Myocyte (in vitro differentiated cells): ENCODE results near the gene ATP6V1A. TPM values are rescaled to one million over a fixed set of nuclear protein-coding genes. Genes with fewer than 3 reads are reported as not detected.

Experiments used
- DNase-seq: peaks from one replicate; pipeline ENCODE4 v3.0.0-alpha.2; 2012; ENCODE audit warnings: low read depth
- total RNA-seq: library from RNA; depleted of rRNA; stranded (reverse); fragments of >200 nt; gene quantifications from 2 replicates; pipeline ENCODE4 v1.2.3, GENCODE V29; 2014

The ATP6V1A gene
- total RNA-seq, 1 donor from 2014 or later: 54.7 TPM

DNA sequence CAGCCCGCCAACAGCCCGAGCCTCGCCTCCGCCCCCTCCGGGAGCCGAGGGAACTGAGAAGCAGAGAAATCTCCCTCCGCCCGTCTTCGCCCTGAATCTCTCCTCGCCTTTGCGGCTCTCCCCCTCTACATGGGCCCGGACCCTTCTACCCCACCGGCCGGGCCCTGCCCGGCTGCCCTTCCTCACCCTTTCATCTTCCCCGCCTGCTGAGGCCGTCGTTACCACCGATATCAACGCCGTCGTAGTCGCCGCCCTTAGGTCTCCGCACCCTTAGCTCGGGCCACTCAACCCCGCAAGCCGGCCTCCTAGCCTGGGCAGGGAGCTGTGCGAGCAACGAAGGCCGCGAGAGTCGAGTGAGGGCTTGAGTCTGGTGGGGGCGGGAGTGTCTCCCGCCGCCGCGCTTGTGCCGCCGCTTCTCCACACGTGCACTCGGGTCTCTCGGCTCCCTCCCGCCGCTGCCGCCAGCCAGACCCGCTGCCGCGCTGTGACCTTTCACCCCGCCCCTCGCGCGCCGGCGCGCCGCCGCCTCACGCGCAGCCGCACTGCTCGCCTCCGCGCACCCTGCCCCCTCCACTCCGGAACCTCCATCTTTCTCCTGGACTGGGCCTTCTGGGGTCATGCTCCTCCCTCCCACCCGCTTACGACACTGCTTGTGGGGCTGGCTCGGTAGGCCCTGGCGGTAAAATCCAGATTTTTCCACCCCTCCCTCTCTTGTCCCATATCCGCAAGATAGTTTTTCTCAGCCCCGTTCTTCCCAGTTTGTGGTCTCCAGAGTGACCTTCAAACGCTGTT is 883 bp upstream of the ATP6V1A start, which contains the start of gene NAA50:
Gene NAA50 (minus strand): TSS at position 494 of the 792 bp plus-strand sequence. CDS start 300 bp downstream, at position 194.
- peak; percentile 94 for DNase-seq

DNA sequence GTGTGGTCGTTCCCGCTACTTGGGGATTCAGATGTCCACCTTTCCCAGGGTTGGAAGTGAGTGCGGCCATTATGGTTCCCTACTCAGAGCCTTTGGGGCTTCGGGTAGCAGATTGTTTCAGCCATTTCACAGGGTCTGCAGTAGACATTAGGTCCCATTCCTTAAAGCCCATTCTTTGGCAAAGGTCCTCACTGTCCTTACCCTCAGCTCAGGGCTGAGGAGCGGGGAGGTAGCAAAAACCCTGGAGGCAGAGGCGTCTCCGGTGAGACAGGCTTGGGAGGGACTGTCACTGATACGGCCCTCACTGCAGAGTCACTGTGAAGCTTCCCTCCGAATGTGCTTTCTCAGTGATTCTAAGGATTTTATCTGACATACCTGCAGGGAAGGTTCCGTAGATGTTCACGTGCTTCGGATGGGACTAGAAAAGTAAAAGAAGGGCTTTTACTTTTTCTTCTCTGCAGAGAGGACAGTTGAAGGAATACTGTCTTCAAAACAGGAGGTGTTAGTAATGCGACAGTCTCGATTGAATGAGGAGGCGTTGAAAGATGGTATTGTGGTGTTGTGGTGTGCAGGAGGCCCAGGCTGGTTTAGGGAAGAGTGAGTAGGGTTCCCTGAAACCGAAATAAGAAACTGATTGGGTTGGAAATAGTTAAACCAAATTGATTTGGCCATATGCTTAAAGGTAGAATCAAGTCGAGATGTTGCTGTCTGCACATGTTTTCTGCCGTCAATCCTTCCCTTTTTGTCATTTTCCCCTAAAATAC is 630 bp downstream of the ATP6V1A start:
- peak; percentile 38 for DNase-seq

DNA sequence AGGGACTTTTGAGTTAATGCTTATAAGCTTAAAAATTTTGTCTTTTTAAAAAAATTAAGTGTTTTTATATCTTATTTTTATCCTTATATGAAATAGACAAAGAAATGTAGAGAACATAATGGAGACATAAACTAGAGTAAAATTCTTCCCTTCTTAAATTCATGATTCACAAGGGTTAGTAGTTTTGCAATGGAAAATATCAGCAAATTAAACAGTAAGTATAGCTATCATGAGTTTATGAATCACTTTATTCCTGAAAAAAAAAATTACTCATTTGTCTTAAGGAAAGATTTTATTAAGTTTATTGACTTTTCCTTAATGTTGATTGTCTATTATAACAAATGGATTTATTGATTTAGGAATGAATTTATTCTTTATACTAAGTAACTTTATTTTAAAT is 4.3 kb downstream of the ATP6V1A start:
- no peak for DNase-seq

DNA sequence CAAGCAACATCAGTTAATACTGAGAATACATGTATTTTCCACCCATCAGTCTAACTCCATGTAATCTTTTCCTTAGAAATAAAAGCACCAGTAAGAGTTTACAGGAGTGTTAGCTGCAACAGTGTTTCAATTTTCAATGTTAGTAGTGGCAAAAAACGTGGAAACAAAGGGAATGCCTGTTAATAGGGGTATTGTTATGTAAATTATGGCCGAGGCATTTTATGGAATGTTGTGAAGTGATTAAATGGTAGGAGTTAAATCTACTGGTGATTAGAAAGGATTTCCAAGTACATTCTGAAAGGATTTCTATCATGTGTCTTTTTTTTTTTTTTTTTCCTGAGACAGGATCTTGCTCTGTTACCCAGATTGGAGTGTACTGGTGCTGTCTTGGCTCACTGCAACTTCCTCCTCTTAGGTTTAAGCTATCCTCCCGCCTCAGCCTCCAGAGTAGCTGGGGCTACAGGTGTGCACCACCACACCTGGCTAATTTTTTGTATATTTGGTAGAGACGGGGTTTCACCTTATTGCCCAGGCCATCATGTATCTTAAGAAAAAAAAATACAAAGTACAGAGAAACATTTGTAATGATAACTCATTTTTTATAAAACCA is 6.6 kb downstream of the ATP6V1A start:
- no peak for DNase-seq

DNA sequence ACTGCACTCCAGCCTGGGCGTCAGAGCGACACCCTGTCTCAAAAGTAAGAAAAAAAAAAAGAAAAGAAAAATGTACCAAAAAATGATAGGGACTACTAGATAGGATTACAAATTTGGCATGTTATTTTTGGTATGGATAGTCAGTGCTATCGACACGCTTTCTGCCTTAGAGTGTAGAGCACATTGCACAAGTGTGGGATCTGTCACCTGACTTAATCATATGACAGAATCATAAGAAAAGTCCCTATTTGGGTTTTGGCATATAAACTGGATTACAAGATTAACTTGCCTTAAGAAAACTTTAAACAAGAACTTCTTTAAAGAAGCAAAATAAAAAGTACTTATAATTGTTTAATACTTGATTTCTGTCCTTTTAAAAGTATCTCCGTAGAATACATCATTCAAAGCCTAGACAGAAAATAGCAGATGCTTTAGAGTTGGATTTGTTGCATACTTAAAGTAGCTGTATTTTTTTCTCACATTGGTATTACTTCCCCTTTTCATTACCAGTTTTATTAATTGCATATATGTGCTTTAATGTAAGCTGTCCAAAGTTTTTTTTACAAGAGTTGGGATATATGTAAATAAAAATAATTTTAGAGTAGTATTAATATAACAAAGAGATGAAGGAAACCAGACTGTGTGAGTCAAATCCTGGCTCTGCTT is 7.8 kb downstream of the ATP6V1A start:
- no peak for DNase-seq

DNA sequence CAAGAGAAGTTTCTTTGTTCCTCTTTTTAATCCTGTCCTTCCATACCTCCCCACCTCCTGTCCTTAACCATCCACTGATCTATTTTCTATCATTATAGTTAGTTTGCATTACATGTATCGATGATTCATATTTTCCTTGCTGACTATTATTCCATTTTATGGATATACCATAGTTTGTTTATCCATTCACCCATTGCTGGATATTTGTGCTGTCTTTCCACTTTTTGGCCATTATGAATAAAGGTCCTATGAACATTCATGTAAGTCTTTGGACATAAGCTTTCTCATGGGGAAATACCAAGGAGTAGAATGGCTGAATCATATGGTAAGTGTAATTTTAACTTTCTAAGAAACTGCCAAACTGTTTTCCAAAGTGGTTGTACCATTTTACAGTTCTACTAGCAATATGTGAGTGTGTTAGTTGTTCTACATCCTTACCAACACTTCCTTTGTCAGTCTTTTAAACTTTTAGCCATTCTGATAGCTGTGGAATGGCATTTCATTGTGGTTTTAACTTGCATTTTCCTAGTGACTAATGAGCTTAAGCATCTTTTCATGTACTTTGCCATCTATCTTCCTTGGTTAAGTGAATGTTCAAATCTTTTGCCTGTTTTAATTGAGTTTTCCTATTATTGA is 11.7 kb downstream of the ATP6V1A start:
- DNase-seq: peak; percentile 56

DNA sequence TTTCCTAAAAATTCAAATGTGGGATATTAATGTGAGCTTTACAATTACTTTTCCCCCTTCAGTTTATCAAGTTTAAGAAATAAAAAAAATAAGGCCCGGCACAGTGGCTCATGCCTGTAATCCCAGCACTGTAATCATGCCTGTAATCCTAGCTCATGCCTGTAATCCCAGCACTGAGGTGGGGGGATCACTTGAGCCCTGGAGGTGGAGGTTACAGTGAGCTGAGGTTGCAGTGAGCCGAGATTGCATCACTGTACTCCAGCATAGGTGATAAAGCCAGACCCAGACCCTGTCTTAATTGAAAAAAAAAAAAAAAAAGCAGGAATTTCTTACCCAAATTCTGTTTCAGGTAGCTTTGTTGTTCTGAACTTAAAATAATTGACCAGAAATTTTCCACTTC is 17.9 kb downstream of the ATP6V1A start:
- no peak for DNase-seq

DNA sequence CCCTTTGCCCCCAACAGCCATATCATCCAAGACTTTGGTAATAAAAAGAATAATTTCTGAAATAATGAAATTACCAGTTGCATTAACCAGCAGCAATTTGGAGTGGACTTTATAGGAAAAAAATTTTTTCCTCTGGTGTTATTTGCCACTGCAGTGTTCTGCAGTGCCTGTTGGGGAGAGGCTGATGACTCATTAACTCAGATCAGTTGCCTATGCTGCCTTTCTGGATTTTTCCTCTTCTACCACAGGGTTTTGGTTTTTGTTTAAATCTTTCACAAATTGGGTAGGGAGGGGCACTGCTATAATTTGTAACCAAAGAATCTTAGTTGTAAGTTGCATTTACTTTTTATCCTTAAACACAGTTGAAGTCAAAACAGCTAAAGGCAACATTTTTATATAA is 22.7 kb downstream of the ATP6V1A start:
- DNase-seq: peak; percentile 57

DNA sequence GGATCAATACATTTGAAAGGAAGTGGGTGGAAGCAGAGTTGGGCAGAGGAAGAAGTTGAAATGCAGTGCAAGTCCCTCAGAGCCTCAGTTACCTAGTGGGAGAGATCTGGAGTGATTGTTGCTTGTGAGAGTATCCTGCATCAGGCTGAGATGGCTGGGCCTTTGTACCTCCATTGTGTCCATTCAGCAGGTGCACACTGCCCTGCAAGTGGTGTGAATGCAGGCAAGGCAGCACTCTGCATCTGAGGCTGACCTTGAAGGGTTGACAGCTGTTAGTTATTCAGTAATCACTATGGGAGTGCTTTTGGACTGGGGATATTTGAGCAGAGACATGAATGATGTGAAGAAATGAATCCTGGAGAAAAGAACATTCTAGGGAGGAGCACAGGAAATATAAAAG is 25.2 kb downstream of the ATP6V1A start:
- peak; percentile 24 for DNase-seq

DNA sequence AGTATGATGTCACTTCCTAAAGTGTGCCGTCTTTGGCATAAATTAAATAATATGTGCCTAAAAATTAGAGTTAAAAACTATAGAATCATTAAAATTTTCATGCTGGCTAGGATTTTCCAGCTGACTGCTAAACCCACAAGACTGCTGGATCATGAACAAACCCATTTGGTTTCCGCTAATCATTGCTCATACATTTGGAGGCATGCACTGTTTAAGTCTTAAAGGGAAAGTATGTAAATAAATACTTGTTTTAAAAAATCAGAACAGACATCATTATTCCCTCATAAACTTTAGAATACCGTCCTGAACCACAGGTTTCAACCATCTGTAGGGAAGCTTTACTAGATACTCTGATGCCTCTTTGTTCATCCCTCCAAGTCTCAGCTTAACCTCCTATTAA is 26.5 kb downstream of the ATP6V1A start:
- peak; percentile 19 for DNase-seq

DNA sequence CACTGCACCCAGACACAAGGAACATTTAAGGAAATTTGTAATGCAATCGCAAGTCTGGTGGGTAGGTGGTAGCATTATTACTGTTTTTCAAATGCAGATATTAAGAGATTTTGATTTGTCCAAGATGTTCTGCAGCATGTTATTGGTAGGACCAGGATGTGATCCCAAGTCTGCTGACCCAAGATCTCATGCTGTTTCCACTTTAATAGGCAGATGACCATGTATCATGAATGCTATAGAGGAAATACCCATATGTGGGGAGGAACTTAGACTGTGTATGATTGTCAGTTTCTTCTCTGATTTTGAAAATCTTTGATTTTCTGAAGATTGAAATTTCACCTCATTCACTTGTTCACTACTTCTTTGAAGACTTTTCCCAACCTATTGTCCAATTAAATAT is 28.7 kb downstream of the ATP6V1A start:
- no peak for DNase-seq

DNA sequence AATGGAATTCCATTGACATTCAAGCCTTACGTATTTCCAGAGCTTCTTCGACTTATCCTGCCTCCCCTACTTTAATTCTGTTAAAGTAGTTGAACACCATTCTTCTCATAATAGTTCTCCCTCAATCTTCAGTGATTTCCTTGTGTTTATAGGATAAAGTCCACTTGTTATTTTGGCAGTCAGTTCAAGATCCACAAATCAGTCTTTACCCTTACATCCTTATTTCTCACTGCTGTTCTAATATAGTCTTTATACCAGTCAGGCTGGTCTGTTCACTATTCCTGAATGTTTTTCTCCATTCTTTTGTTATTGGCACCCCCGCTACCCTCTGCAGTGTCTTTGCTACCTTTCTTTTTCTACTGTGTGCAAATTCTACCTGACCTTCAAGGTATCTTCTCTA is 29.7 kb downstream of the ATP6V1A start:
- no peak for DNase-seq

DNA sequence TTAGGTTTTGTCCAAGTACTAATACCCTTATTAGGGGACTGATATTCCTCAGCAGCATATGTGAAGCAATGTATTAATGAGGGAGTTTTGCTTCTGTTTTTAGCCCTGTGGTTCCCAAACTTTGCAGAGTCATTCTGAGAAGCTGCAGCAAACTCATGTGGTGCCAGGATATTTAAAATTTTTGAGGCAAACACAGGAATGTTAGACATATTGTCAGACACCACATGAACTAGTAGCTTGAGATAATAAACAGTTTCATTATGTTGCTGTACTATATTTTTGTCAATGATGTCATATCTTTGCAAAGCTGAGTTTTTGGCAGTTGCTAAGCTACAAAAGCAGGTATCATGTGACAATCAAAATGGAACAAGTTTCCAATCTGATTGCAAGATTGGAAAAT is 36.6 kb downstream of the ATP6V1A start:
- DNase-seq: peak; percentile 94

DNA sequence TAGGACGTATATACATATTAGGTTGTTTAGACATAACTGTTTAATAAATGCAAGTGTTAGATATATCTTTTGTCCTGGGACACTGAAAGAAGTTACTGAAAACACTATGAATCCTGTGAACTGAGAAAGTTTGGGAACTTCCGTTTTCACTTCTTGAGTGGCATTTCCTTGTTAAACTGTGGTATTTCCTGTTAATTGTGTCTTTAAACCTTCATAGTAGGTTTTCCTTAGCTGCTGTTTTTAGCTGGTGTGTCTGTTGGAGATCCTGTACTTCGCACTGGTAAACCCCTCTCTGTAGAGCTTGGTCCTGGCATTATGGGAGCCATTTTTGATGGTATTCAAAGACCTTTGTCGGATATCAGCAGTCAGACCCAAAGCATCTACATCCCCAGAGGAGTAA is 37.1 kb downstream of the ATP6V1A start:
- DNase-seq: no peak

DNA sequence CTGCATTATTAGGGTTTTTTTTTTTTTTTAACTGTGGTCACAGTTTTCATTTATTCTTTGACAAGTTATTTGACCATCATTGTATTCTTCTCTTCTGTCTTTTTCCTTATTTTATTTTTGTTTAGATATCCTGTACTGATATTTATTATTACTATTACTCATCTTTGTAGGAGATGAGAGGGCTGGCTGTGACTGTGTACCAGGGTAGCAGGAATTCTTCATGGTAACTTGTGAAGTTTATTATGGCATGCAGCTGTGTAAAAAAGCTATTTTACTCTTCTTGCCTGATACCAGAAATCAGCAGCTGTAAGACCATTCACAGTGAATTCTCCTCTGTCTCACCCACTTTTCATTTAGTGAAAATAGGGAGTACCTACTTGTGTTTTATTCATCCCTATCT is 44.5 kb downstream of the ATP6V1A start:
- DNase-seq: no peak

DNA sequence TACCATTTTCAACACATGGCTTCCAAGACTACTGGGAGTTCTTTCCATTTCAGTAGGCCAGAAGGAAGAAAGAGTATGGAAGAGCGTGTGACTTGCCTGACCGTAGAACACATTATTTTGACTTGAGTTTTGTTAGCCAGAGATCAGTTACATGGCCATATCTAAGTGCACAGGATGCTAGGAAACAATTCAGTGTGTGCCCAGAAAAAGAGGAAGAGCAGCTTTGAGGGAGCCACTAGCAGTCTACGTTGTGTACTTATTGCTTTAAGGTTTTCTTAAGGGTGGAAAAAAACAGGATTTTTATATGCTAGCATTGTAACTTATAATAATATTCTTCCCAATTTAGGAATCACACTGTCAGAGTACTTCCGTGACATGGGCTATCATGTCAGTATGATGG is 47.7 kb downstream of the ATP6V1A start:
- no peak for DNase-seq

DNA sequence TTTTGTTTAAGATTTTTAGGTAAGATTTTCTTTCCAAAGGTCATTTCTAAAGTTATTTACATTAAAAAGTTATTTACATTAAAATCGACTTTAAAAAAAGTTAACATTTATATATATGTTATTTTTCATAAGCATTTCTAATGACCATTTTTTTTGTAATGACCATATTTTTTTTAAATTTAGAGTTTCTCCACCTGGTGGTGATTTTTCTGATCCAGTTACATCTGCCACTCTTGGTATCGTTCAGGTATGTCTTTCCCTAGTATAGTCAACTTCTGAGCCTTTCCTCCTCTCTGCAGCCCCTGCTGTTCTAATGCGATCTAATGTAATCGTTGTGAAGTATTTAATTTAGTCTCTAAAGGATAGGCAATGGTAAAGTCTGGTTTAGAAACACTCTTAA is 48.9 kb downstream of the ATP6V1A start:
- DNase-seq: no peak

DNA sequence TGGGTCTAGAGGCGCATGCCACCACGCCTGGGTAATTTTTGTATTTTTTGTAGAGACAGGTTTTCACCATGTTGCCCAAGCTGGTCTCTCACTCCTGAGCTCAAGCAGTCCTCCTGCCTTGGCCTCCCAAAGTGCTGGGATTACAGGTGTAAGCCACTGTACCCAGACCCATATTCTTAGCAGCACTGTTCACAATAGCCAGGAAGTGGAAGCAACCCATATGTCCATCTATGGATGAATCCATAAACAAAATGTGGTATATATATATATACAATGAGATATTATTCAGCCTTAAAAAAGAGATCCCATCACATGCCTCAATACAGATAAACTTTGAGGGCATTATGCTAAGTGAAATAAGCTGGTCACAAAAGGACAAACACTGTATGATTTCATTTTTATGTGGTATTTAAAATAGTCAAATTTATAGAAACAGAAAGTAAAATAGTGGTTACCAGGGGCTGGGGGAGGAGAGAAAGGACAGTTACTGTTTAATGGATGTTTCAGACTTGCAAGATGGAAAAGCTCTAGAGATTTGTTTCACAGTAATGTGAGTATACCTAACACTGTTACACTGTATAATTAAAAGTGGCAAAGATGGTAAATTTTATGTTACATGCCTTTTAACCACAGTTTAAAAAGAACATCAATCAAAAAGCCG is 56.1 kb downstream of the ATP6V1A start:
- DNase-seq: no peak

DNA sequence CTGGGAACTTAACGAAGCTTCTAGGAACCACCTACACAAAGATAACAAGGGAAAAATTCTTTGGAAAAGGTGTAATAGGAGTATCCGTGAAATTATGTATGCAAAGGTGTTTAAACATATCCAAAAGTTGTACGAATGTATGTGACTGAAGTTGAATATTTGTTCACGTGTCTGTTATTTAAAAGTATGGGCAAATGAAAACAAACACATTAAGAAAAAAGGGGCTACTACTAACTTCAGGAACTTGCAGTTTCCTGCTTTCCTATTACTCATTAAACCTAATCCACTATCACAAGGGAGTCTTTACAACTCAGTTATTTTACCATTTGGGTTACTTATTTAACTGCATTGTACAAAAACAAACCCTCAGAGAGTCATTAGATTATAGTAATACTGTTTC is 57.8 kb downstream of the ATP6V1A start:
- no peak for DNase-seq

DNA sequence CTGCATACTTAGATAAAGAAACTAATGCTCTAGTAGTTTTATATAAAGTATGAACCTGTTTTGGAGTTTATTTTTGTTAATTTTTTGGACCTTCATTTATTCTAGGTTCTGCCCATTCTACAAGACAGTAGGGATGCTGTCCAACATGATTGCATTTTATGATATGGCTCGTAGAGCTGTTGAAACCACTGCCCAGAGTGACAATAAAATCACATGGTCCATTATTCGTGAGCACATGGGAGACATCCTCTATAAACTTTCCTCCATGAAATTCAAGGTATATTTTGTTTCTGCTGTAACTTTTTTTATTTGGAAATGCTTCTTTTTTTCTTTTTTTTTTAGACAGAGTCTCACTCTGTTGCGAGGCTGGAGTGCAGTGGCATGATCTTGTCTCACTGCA is 58.4 kb downstream of the ATP6V1A start:
- DNase-seq: no peak

DNA sequence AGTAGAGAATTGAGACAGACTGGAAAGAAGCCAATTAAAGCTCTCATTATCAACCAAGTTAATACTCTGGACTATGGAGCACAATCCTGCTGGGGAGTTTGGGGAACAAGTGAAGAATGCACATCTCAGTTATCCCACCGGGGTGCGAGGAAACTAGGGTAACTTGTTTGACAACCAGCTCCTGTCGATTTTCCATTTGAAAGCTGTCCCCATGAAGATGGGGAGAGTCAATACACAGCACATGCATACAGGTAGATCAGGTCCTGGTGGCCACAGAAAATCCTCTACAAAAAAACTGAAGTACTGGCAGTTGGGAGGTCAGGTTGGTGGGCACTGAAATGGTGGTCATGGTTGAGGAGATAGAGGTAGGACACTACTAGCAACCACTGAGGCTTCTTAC is 66.0 kb downstream of the ATP6V1A start:
- DNase-seq: no peak
